ENCODE data around the gene VPS8.

Gene VPS8

DNA sequence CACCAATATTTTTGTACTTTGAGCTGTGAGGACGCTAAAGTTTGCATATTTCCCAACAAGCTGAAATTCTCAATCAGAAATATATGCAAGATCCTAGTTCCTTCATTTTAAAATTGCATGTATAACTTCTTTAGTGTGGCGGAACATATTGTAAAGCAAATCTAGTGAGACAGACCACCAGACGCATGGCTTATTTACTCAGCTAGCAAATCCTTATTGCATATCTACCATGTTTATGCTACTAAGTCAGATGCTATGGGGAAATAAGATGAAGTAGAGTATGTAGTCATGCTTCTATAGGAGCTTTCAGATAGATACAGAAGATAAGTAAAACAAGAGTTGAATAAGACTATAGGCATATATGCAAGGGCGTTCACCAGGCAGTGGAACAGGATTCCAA, 278.8 kb downstream of the VPS8 start:
- DNase-seq (ENCODE audit: low spot score): no peak

DNA sequence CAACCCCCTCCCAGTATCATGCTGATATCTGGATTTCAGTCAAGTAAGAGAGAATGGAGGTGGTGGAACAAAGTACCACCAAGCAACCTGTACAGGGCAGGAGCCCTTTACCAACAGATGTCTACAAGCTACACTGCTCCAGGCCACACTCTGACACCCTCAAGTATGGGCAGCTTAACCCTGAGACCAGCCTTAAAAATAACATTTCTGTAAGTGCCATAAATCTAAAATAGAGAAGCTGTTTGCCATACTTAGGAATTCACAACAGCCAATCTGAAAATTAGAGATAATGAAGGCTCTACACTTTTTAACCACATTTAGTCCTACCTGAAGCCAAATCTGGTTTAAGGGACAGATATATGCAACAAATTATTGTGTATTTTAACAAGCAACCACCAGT, 281.1 kb downstream of the VPS8 start:
- DNase-seq (ENCODE audit: low spot score): no peak

DNA sequence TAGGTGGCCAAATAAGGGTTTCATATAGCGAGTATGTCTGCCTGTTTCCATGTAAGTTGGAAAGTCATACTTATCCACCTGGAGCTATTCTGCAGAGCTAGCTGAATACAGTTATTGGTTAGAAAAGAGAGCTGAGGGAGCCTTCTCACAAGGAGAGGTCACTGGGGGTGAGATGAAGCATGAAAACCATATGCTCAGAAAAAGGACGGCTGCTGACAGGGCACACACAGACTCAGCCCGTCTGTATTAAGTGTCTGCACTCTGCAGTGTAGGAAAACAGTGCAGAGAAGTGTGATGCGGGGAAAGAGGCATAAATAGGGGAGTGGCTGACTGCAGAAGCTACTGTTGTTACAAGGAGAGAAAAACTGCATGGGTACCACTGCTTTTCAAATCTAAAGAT, 282.7 kb downstream of the VPS8 start:
- DNase-seq (ENCODE audit: low spot score): no peak
